HG02970 (cell line): ENCODE data around the gene SLC22A3.
"Not testable (repeated sequence)": the region's sequence is repeated elsewhere in the genome, so short reads cannot be mapped to it uniquely, and the experiment has no call there.

Experiments
- ATAC-seq: cut with Tn5 transposase; IDR thresholded peaks from one replicate; pipeline ENCODE4 v1.9.1; 2021; ENCODE audit warnings: mild to moderate bottlenecking, moderate library complexity, moderate number of reproducible peaks; ENCODE audit not compliant: unreplicated experiment, low FRiP score

SLC22A3 gene

DNA sequence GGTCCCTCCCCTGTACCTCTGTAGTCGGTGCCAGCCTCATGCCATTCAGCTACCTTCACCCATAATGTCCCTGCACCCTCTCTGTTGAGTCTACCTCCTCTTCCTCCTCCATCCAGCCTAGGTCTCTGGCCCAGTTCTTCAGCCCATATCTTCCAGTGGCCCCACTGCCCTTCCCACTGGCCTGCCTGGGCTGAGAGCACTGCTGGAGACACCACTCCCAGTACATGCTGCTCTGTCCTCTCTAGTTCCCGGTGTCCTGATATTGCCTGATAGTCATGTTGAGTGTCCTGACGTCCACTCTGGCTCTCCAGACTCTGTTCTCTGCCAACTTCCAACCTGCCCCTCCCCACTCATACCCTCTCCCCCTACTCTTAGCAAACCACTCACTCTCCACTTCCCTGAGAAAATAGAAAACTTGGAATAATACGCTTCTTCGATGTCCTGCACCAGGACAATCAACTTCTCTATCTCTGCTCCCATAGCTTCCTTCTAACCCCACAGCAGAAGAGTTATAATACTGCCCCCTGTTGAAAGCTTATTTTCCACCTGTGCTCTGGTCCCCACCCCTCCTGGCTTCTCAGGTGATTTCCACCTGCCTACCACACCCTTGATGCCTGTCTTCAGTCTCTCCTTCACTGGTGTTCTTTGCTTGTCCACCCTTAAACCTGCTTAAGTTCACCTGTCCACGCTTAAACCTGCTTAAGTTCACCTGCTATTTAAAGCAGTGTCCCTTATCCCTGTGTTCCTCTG is 19.8 kb downstream of the SLC22A3 start:
- no peak for ATAC-seq

DNA sequence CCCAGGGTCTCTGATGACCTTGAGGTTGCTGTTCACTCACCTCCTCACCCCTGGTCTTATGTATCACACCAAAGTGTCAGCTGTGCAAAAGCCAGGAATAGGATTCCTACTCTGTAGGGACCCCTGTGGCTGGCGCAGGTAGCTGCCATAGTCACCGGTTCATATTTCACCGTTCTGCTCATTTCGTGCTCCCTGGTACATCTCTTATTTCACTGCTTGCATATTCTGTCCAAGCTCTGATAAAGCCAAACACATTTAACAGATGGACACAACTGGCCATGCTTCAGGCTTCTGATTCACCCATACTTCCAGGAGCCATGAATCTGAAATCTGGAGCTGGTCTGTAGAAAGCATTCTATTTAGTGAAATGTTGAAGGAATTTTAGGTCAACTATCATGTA is 20.5 kb downstream of the SLC22A3 start:
- ATAC-seq: no peak

DNA sequence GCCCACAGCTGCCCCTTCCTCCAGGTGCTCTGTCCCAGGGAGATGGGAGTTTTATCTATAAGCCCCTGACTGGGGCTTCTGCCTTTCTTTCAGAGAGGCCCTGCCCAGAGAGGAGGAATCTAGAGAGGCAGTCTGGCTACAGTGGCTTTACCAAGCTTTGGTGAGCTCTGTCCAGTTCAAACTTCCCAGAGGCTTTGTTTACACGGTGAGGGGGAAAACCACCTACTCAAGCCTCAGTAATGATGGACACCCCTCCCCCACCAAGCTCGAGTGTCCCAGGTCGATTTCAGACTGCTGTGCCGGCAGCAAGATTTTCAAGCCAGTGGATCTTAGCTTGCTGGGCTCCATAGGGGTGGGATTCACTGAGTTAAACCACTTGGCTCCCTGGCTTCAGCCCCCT is 25.4 kb downstream of the SLC22A3 start:
- ATAC-seq: not testable (repeated sequence)

DNA sequence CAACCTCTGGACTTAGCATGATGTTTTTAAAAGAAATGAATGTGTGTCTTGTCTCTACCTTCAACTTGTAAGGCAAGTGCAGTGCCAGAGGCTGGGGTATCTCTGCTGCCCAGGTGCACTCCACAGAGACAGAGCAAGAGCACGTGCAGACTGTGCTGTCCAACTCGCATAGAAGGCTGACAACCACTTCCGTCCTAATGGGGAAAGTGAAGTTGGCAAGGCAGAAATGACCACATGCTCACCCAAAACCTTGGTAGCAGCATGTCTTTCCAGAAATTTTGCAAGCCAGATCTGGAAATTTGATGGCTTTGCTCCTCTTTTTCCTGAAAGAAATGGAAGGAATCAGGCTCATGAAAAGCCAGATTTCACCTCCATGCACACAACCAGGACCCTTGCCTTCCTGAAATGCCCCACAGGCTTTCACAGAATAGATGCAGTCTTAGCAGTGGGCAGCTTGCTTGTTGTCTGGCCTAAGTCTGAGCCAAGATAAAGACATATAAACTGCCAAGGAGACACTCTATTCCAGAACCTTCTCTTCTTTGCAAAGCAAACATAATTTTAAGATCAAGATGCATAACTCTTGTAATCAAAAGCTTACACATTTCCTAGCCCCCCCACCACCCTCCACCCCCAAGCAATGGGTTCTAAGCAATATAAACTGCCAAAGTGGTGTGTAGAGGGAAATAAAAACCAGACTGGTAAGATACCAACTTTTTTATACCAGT is 26.8 kb downstream of the SLC22A3 start:
- no peak for ATAC-seq

DNA sequence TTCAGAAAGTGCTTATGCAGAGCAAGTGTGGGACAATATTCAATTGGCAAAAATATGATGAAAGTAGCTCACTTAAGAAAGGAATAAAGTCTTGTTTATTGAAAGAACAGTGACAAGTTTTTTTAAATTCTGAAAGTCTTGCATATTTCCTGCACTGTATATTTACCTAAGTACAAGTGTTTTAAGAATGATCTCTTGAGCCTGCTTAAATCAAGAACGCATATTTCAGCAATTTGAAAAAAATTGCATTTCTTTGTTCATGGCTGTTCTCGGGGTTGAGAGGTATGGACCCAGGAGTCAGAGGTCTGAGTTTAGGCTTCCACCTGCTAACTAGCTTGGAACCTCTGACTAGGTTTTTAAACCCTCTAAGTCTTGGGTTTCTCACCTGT is 27.4 kb downstream of the SLC22A3 start:
- ATAC-seq: no peak

DNA sequence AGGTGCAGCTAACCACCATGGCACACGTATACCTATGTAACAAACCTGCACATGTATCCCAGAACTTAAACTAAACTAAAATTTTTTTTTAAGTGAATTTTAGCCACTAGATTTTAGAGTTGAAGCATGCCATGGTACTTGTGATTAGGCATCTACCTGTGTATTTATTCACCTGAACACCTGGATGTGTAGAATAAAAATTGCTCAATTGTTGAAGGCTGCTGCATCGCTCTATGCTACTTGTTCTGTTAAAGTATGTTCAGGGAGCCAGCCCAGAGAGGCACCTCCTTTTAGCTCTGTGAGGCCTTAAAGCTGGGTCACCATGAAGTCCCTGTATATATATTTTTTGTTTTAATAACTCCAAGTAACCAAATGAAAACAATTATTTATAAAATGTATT is 28.3 kb downstream of the SLC22A3 start:
- ATAC-seq: no peak

DNA sequence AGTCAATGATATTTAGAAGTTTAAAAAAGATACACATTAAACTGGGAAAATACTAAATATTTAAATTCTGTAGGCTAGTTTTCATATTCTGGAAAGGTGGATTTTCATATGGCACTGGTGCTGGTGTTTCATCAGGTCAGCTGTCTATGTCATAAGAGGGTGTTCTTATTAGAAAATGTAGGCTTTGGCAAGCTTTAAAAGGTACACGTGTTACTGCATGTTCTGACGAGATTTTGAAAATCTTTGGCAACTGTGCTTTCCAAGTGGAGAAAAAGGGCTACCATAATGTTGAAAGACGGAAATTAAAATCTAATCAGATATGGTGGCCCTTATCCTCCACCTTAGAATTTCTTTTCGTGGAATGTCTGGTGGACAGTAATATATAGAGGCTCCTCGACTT is 30.0 kb downstream of the SLC22A3 start:
- no peak for ATAC-seq

DNA sequence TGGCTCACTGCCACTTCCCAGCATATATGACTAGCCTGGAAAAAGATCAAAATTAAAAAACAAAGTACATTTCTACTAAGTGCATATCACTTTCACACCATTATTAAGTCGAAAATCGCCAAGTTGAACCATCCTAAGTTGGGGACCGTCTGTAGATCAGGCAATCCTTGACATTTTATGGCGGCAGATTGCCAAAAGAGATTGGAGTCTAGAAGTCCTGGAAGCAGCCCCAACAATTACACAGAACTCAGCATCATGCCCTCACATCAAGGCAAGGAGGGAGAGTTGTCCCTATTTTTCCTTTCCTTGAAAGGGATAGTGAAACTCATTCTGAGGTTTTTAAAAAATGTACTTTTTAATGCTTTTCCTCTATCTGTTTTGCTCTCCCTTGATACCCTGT is 30.7 kb downstream of the SLC22A3 start:
- no peak for ATAC-seq

DNA sequence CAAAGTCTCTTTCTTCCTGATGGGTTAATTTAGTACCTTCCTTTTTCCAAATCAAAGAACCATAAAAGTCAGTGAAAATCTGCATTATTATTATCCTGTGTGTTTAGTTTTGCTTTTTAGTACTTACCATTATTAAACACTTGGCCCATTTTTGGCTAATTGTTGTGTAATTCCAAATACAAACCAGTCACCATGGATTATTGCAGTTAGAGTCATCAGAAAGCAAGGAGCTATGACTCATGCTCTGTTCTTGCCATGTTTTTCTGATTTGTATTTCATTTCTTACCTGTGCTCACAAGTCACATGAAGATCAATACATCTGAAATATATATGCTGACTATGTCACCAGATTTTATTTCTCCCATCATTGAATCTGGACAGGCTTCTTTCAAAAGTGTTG is 31.3 kb downstream of the SLC22A3 start:
- ATAC-seq: no peak

DNA sequence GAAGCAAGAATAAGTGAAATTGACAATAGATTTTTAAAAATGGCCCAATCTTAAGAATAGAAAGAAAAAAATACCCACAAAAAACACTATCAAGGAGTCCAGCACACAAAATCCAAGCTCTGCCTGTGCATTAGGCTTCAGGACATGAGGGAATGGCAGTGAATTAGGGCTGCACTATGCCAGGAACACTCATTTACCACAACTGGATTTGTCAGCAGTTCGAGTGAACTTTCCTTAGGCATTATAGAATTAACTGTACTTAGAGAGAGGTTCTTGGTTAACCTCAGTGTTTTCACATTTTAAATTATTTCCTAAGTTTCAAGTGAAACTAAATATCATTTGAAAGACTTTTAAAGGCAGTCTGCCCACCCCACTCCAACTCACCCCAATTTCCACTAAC is 34.8 kb downstream of the SLC22A3 start:
- ATAC-seq: no peak

DNA sequence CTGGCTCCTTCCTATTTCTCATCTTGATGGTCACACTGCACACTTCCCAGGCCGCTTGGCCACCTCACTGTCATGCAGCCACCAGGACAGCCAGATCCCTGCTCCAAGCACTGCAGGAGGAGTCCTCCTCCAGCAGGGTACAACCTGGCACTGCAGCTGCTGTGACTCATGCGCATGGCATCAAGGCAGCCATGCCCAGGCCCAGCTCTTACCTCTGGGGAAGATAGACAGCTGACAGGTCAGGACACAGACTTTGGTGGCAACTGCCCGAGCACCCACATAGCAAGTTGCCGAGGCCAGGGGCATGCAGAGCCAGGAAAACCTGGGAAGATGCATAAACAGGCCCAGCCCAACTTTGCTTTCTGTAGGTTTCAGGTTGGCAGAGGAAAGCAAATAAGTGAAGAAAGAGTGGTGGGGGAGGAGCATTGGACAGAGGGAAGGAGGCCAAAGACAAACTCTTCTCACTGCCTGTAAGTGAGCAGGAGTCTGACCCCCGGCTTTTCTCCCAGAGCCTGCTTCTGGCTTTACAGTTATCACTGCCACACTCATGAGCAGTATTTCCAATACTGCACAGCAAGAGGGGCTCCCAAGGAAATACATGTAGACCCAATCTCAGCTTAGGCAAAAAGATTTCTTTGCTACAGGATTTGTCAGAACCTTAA is 38.8 kb downstream of the SLC22A3 start:
- no peak for ATAC-seq

DNA sequence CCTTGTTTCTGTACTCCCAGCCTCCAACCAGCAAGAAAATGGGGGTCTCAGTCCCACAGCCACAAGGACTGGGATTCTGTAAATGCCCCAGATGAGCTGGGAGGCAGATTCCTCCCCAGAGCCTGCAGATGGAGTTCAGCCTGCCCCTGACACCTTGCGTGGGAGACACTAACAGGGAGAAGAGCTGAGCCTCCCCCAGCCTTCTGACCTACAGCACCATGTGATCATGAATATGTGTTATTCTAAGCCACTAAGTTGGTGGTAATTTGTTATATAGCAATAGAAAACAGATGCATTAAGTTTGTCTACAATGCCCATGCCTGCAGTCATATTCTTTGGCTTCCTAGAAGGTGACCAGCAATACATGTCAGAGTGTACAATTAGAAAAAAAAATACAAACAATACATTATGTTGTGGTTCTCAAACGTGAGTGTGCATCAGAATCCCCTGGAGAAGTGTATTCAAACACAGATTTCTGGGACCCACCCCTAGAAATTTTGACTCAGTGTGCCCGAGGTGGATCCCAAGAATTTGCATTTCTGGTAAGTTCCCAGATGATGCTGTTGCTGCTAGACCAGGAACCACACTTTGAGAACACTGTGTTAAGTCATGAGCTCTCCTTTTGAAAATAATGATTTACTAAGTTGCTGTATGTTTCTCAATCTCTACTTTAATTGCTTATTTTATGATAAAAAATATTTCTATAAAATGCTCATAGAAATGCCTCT is 39.9 kb downstream of the SLC22A3 start:
- no peak for ATAC-seq

DNA sequence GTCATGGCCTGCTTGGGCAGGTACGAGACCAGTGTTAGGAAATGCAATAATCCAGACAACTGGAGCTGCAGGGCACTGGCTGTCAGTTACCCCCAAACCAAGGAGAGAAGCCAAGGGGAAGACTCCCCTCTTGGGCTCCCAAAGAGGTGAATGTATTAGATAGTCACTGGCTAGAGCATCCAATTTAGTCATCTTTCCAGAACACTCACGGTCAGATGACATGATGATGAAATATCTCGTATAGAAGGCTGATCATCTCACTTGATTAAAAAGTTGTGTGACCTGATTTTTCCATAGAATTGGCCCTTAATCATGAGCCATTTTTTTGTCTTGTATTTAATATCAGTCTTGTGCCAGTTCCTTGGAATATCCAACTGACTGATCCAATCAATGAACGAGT is 40.7 kb downstream of the SLC22A3 start:
- no peak for ATAC-seq

DNA sequence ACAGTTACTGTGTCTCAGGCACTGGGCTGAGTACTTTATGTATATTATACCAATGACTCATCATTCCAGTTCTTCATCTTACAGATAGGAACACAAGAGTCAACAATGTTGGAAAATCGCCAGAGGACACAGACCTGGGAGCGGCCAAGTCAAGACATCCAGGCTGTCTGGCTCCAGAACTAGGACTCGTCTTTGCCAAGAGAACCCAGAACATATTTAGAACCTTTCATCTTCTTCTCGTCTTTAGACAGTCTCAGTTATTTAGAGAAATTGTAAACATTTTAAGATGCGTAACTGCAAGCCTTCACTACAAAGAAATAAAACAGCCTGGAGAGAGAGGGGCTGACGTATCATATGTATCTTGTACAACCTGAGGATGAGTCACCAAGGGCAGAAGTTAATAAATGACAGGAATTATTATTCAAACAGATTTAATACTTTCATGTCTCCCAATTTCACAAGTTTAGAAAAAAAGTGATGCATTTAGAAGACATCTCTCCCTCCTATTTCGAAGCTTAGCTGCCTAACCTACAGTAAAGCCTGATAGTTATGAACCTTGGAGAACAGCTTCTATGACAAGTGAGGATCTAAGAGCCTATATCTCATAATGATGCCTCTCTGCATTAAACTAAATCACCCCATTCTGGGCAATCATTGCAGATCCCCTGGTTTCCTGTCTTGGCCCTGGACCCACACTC is 43.4 kb downstream of the SLC22A3 start:
- ATAC-seq: no peak

DNA sequence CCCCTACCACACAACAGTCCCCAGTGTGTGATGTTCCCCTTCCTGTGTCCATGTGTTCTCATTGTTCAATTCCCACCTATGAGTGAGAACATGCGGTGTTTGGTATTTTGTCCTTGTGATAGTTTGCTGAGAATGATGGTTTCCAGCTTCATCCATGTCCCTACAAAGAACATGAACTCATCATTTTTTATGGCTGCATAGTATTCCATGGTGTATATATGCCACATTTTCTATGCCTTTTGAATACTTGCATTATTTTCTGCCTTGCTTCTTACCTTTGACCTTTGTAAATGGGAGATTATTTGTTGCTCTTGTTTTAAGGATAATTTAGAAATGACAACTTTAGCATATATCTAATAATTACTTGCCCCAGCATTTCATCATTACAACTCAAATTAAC is 45.3 kb downstream of the SLC22A3 start:
- ATAC-seq: not testable (repeated sequence)

DNA sequence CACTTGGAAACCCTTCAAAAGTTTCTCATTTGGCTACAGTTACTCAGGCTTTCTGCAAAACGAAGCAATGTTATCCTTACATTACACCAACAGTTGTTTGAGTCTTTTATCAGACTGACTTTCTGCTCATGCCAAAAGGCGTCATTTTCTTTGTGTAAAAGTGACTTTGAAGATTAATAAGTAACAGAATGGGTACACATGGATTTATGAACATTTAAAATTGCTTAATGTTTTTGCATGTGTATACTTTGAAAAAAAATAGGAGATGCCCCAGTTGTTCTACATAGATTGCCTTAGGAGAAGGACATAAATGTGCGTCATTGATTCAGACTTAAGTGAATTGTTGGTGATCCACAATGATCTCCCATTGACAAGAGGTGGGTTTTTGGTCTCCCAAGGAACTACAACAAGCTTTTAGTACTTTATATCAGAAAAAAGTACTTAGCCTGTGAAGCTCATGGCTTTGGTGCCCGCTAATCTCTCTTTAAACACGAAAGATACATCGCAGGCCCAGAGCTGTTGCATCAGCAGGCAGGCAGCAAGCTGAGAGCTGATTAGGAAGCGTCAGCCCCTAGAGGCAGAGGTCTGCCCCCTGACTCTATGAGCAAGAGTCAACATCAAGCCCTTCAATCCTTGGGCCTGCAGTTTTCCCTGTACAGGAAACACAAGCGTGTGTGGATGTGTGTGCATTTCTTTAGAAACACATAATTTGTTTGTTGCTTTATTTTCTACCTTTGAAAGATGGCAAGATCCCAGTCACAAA is 45.9 kb downstream of the SLC22A3 start:
- ATAC-seq: no peak

DNA sequence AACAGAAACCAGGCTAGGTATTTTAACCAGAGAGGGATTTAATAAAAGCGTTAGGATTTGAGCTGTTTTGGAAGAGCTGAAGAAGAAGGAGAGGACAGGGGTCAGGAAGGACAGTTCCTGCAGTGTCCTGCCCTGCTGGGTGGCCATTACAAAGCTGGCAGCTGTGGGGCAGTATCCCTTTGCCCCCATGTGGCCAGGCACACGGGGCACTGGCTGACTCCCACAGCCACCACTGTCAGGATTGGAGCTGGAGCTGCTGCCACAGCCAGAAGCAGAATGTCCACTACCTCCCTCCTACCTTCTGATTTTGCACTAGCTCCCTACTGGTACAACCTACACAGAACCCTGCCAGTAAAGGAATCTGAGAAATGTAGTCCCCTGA is 46.5 kb downstream of the SLC22A3 start:
- ATAC-seq: no peak

DNA sequence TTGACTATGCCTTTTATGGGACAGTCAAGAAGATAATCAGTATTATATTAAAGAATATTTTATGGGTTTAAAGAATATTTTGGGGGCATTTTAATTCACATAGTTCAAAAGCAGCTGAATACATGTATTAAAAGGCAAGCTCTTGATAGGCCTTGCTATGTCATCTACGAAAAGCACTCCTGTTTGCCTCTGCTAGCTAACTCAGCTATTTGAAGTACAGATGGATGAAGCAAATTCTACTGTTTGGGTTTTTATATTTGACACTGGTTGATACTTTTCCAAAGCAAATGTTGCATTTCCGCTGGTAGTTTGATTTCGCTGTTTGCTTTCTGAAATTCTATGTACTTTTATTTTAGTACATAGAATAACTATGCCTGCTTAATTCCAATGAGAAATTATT is 47.0 kb downstream of the SLC22A3 start:
- no peak for ATAC-seq

DNA sequence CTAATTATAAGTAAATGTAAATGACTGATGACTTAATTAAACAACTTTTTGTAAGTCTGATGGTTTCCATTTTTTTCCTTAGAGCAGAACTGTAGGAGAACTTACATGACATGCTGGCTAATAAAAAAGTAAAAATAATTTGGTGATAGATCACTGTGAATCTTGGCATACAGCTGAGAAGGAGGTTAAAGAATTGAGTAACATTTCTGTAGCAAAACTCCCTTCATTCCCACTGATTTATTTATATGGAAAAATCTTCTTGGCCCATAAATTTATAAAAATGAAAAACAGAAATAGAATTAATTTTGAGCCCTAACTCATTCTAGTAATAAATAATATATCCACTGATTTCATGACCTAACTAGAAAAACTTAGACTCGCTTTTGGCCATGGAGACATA is 48.1 kb downstream of the SLC22A3 start:
- no peak for ATAC-seq
